ENCODE data around the gene PSMC2. TPM values are rescaled to one million over a fixed set of nuclear protein-coding genes. Genes with fewer than 3 reads are reported as not detected.

PSMC2 gene
- 106 and 148 TPM in 2 replicates for total RNA-seq

DNA sequence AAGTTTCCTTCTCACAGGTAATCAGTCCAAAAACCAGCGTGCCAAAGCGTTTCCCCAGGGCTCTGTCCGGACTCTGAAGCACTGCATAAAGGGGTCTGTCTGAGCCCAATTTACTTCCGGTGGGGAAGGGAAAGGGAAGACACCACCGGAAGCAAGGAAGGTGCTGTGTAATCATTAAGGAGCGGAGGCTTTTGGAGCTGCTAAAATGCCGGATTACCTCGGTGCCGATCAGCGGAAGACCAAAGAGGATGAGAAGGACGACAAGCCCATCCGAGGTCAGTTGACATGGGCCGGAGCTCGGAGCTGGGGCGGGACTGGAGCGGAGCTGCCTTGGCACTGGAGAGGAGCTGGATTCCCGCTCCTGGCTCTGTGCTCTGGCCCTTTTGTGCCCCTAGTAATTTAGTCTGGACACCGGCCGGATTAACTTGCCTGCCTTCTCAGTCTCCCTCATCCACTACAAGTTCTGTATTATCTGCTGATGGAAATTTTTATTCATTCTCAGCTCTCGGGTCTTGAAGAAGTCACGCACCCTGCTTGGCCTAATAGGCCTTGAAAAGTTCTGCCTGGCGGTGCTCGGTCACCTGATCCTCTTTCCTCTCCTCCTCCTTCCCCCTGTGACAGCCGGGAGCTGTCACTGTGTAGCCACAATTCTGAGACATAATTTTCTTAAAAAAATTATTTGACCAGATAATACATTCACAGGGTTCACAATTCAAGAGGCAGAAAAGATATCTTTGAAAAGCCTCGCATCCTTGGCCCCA, at the start of gene PSMC2:
PSMC2 (plus strand) TSS at position 137 of the 761 bp plus-strand sequence; CDS start at position 206, 69 bp downstream.

DNA sequence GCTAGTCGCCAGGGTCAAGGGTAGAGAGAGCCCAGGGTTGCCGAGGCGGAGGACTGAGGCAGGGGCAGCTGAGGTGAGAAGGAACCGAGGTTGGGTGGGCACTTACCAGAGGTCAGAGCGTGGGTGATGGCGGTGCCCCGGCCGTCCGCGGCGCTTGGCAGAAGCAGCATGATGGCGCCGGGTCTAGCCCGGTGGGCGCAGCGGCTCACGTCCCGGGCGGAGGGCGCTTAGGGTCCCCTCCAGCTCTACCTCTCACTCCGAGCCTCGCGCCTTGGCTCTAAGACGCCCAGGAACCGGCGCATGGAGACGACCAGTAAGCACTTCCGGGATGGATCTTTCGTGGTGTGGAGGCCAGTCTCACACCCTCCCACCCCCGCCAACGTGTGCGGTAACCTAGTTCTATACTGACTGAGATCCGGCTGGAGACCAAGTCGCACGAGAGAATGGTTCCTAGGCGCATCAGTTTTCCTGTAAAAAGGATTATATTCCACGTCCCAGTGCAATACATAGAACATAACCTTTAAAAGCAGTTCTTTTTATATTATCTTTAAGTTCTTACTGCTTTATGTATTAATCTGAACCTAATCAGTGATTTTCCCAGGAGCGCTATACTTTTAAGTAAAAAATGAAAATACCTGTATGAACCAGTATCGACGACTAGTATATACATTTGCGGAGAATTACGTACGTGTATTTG, 2.8 kb upstream of the PSMC2 start, which contains the start of gene DNAJC2:
DNAJC2 (minus strand) TSS at position 315 of the 697 bp plus-strand sequence; CDS start at position 170, 145 bp downstream.

Other genes with a start within 250 kb of the PSMC2 start
- gene NAPEPLD, start 198.5 kb upstream of the PSMC2 start, total RNA-seq, result 3.2 and 5.2 TPM in 2 replicates
- gene PMPCB, start 50.2 kb upstream of the PSMC2 start, total RNA-seq, result 43.6 and 69.6 TPM in 2 replicates
- 12.7 and 13.6 TPM in 2 replicates for gene DNAJC2, start 2.9 kb upstream of the PSMC2 start, total RNA-seq
- gene SLC26A5, start 98.6 kb downstream of the PSMC2 start, total RNA-seq, result not detected in 2 replicates